Esophagus muscularis mucosa (tissue), 4 donors: ENCODE data around the gene SCRN2. TPM values are rescaled to one million over a fixed set of nuclear protein-coding genes. Genes with fewer than 3 reads are reported as not detected.

Source experiments
- DNase-seq: peaks from one replicate; pipeline ENCODE4 v3.0.0-alpha.2; 2017; ENCODE audit errors: extremely low spot score
- H3K27ac ChIP-seq, 4 donors: fragments of 200-600 bp; sonication (generic); replicated peaks in 1 of 4; 1 replicate in 3 of 4; 2 replicates in 1 of 4; pipeline ENCODE4 v1.5.1; 2016 to 2019; ENCODE audit warnings: mild to moderate bottlenecking in 1 of 4
- H3K27me3 ChIP-seq, 4 donors: fragments of 200-600 bp; sonication (generic); one replicate each; pipeline versions ENCODE4 v1.5.1 to v1.6.0; 2016 to 2019
- H3K36me3 ChIP-seq, 4 donors: fragments of 200-600 bp; sonication (generic); one replicate each; pipeline ENCODE4 v1.5.1; 2016 to 2019
- H3K4me1 ChIP-seq, 4 donors: fragments of 200-600 bp; sonication (generic); one replicate each; pipeline ENCODE4 v1.5.1; 2016 to 2019
- H3K4me3 ChIP-seq, 4 donors: fragments of 200-600 bp; sonication (generic); 1 replicate in 2 of 4; 2 replicates in 2 of 4; pipeline ENCODE4 v1.5.1; 2016 to 2019; ENCODE audit warnings: mild to moderate bottlenecking in 4 of 4, moderate library complexity in 1 of 4
- H3K9me3 ChIP-seq, 4 donors: fragments of 200-600 bp; sonication (generic); 1 replicate in 3 of 4; 2 replicates in 1 of 4; pipeline ENCODE4 v1.5.1; 2016 to 2019
- CTCF ChIP-seq, 3 experiments: fragments of 200-600 bp in 2 of 3; fragments of 450-650 bp in 1 of 3; sonication (generic) in 2 of 3; IDR thresholded peaks; one replicate each; pipeline ENCODE4 v1.5.1; 2017 to 2019; ENCODE audit warnings: antibody characterized with exemption in 3 of 3, mild to moderate bottlenecking in 2 of 3, moderate library complexity in 1 of 3
- EP300 ChIP-seq: sonication (generic); formaldehyde crosslinking; IDR thresholded peaks from one replicate; pipeline ENCODE4 v1.6.1; 2017; ENCODE audit warnings: antibody characterized with exemption
- POLR2A ChIP-seq: fragments of 450-650 bp; IDR thresholded peaks from one replicate; pipeline ENCODE4 v1.6.1; 2017; ENCODE audit warnings: antibody characterized with exemption, moderate library complexity, mild to moderate bottlenecking, low read depth
- POLR2AphosphoS5 ChIP-seq, 2 donors: sonication (generic); formaldehyde crosslinking; IDR thresholded peaks; one replicate each; pipeline ENCODE4 v1.6.1; 2017; ENCODE audit warnings: antibody characterized with exemption in 2 of 2
- WGBS: methylation state at CpG from one replicate; pipeline ENCODE4 v1.1.5; 2018; 5-methylcytosine and 5-hydroxymethylcytosine counted together
- intact Hi-C: fragments of 100-400 bp; cut with DNase I; formaldehyde crosslinking; loops from one replicate; pipeline ENCODE4 v1.15.1; 2023
- total RNA-seq, 4 donors: library from RNA; depleted of rRNA; stranded (reverse); fragments of >200 nt; gene quantifications; one replicate each; pipeline versions ENCODE4 v1.1.0 to v1.2.1, GENCODE V29; 2016

The SCRN2 gene
- total RNA-seq, 4 donors from 2014 or later, result 9.6 to 34.0 (median 23.1) TPM

DNA sequence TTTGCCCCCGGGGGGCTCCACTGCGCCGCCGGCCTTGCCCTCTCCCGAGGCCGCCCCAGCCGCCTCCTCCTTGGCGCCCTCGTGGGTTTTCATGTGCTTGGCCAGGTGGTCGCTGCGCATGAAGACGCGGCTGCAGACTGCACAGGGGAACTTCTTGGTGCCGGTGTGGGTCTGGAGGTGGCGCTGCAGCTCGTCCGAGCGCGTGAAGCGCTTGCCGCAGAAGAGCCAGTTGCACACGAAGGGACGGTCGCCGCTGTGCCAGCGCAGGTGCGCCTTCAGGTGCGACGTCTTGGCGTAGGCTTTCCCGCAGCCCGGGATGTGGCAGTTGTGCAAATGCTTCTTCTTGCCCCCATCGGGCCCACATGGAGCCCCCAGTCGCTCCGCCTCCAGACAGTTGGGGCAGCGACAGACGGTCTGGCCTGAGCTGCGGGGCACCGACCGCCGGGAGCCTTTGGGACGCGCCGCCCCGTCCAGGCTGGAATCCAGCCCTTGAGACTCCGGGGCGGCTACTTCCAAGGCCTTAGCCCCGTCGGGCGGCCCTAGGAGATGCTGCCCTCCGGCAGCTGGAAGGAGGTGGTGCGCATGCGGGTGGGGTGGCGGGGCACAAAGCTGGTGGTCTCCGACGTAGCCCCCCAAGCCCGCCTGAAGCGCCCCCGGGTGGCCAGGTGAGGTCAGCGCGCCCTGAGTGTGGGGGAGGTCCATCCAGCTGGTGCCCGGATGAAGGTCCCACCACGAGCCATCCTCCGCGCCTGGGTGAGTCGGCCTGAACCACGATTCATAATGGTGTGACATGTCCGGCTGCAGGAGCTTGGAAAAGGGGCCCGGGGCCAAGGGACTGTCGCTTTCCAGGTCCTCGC, 6.5 kb upstream of the SCRN2 start:
- peaks cover 11 to 81% (median 51%) of the 10 kb centered on the region in 4 donors for H3K27me3 ChIP-seq
- intact Hi-C loops, result loop anchor here (10.0 kb wide), 3 partner anchors 97 to 167 kb away; partner anchors contain the start of genes CDK5RAP3 and PNPO

DNA sequence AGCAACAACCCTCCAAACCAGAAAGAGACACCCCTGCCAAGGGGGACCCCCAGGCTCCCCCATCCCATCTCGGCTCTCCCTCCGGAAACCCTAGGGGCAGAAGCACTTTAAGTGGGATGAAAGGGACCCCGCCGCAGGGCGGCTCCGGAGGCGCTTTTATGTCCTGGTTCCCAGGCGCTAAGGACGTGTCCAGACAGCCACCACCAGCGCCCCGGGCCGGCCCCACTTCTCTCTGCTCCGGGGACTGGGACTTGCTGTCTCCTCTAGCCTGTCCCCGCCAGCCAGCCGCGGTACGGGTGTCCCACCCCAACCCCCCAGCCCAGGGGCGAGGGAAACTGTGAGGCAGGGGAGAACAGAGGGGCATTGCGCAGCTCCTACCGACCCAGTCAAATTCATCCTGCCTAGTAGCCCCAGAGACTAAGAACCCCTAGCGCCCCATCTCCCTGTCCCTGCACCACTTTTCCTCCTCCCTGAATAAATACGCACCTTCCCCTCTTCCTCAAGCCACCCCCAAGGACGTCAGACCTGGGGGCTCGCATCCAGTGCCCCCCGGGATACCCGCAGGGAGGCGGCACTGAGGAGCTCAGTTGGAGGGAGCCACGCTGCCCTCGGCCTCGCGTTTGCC, 5.8 kb upstream of the SCRN2 start:
- Histone ChIP-seq H3K36me3 (no peaks in the 10 kb centered on the region), H3K4me1 (peaks cover 14 to 47% (median 42%) of the 10 kb centered on the region in 4 donors), H3K4me3 (no peak overlapping the region), H3K27me3 (peaks cover 7 to 73% (median 43%) of the 10 kb centered on the region in 4 donors), H3K27ac (no peak overlapping the region), H3K9me3 (no peaks in the 10 kb centered on the region)
- no peak for DNase-seq
- 17% methylated on average over 26 of the region's 31 CpGs for WGBS
- TF ChIP-seq POLR2A (no peak), EP300 (no peak), CTCF (IDR thresholded peaks at IDR 0.05) (no peak), POLR2AphosphoS5 (IDR thresholded peaks at IDR 0.05) (no peak)
- intact Hi-C loops, result loop anchor here (10.0 kb wide), 3 partner anchors 98 to 168 kb away; partner anchors contain the start of genes CDK5RAP3 and PNPO

More for the DNA sequence above, 6.5 kb upstream of the SCRN2 start:
- 15% methylated on average over 5 of the region's 71 CpGs for WGBS
- H3K4me1 ChIP-seq, result peaks cover 15 to 54% (median 42%) of the 10 kb centered on the region in 4 donors
- no peaks in the 10 kb centered on the region for H3K9me3 ChIP-seq
- H3K4me3 ChIP-seq, result no peak overlapping the region
- H3K27ac ChIP-seq, result no peak overlapping the region
- TF ChIP-seq CTCF (IDR thresholded peaks at IDR 0.05) (peak in 1 of 3 experiments; percentile 3), EP300 (no peak), POLR2A (no peak)
- DNase-seq, result no peak
- no peaks in the 10 kb centered on the region for H3K36me3 ChIP-seq

- WGBS, result 74% methylated on average over 3 of the region's 3 CpGs
- intact Hi-C loops, result loop anchor here (10.0 kb wide), 3 partner anchors 99 to 169 kb away; partner anchors contain the start of genes CDK5RAP3 and PNPO
- H3K36me3 ChIP-seq, result no peaks in the 10 kb centered on the region
- H3K4me3 ChIP-seq, result no peak overlapping the region
- TF ChIP-seq POLR2A (no peak), POLR2AphosphoS5 (IDR thresholded peaks at IDR 0.05) (no peak), EP300 (no peak)
- H3K9me3 ChIP-seq, result no peaks in the 10 kb centered on the region
- no peak overlapping the region for H3K27ac ChIP-seq
- DNase-seq, result no peak
- peaks cover 0 to 62% (median 35%) of the 10 kb centered on the region in 4 donors for H3K27me3 ChIP-seq
- peaks cover 9 to 43% (median 38%) of the 10 kb centered on the region in 4 donors for H3K4me1 ChIP-seq
These were observed 4.6 kb upstream of the SCRN2 start for GRCh38 chr17:47845716-47846075.

GRCh38 chr17:47844814-47845715, 4.0 kb upstream of the SCRN2 start:
- no peak for DNase-seq
- no peak overlapping the region for H3K27ac ChIP-seq
- 54% methylated on average over 4 of the region's 4 CpGs for WGBS
- no peaks in the 10 kb centered on the region for H3K9me3 ChIP-seq
- H3K36me3 ChIP-seq, result no peaks in the 10 kb centered on the region
- intact Hi-C loops, result loop anchor here (10.0 kb wide), 3 partner anchors 100 to 170 kb away; partner anchors contain the start of genes CDK5RAP3 and PNPO
- H3K4me1 ChIP-seq, result peaks cover 12 to 43% (median 40%) of the 10 kb centered on the region in 4 donors
- no peak overlapping the region for H3K4me3 ChIP-seq
- TF ChIP-seq EP300 (no peak), POLR2AphosphoS5 (IDR thresholded peaks at IDR 0.05) (no peak), POLR2A (no peak), CTCF (IDR thresholded peaks at IDR 0.05) (no peak)
- H3K27me3 ChIP-seq, result peaks cover 0 to 56% (median 33%) of the 10 kb centered on the region in 4 donors
